22Rv1 (cell line): ENCODE measurements around the gene ZNF831.

Experiments used
- CTCF ChIP-seq: fragments of 450-650 bp; IDR thresholded peaks from 2 replicates; pipeline ENCODE4 v1.5.1; 2017; ENCODE audit warnings: mild to moderate bottlenecking
- ZFX ChIP-seq: fragments of 450-650 bp; IDR thresholded peaks from 2 replicates; pipeline ENCODE4 v1.6.1; 2017; ENCODE audit warnings: antibody characterized with exemption, borderline replicate concordance

- no peak for TF ChIP-seq CTCF
- TF ChIP-seq ZFX = no peak
Measured at GRCh38 chr20:59124296-59125029, 39.2 kb upstream of the ZNF831 start.
